Esophagus squamous epithelium (tissue), 5 donors: ENCODE data around the gene OTOA. TPM values are rescaled to one million over a fixed set of nuclear protein-coding genes. Genes with fewer than 3 reads are reported as not detected.
"Not testable (repeated sequence)": the region's sequence is repeated elsewhere in the genome, so short reads cannot be mapped to it uniquely, and the experiment has no call there.

ENCODE experiments used
- DNase-seq: peaks from one replicate; lab custom pipeline; 2025; lab: John Stamatoyannopoulos, UW
- H3K27ac ChIP-seq, 4 donors: fragments of 200-600 bp; sonication (generic); one replicate each; pipeline ENCODE4 v1.5.1; 2016 to 2019; ENCODE audit warnings: mild to moderate bottlenecking in 1 of 4
- H3K27me3 ChIP-seq, 4 donors: fragments of 200-600 bp; sonication (generic); 1 replicate in 3 of 4; 2 replicates in 1 of 4; pipeline versions ENCODE4 v1.5.1 to v1.6.0; 2017 to 2021; ENCODE audit warnings: antibody characterized with exemption in 1 of 4
- H3K36me3 ChIP-seq, 3 donors: fragments of 200-600 bp; sonication (generic); one replicate each; pipeline ENCODE4 v1.5.1; 2016 to 2019
- H3K4me1 ChIP-seq, 3 donors: fragments of 200-600 bp; sonication (generic); one replicate each; pipeline ENCODE4 v1.5.1; 2017 to 2019
- H3K4me3 ChIP-seq, 4 donors: fragments of 200-600 bp; sonication (generic); 1 replicate in 3 of 4; 2 replicates in 1 of 4; pipeline ENCODE4 v1.5.1; 2016 to 2019; ENCODE audit warnings: mild to moderate bottlenecking in 2 of 4, moderate library complexity in 1 of 4
- H3K9me3 ChIP-seq, 3 donors: fragments of 200-600 bp; sonication (generic); one replicate each; pipeline ENCODE4 v1.5.1; 2016 to 2019
- CTCF ChIP-seq, 6 experiments: fragments of 450-650 bp in 4 of 6; fragments of 200-600 bp in 2 of 6; sonication (generic) in 2 of 6; IDR thresholded peaks; one replicate each; pipeline ENCODE4 v1.5.1; 2016 to 2019; ENCODE audit warnings: antibody characterized with exemption in 6 of 6, mild to moderate bottlenecking in 4 of 6, moderate library complexity in 4 of 6
- POLR2A ChIP-seq, 4 donors: fragments of 450-650 bp; IDR thresholded peaks; one replicate each; pipeline ENCODE4 v1.6.1; 2017; ENCODE audit warnings: antibody characterized with exemption in 4 of 4, mild to moderate bottlenecking in 4 of 4, moderate library complexity in 3 of 4
- WGBS, 2 donors: methylation state at CpG; one replicate each; pipeline ENCODE4 v1.1.5; 2018; 5-methylcytosine and 5-hydroxymethylcytosine counted together
- intact Hi-C: fragments of 100-400 bp; cut with DNase I; formaldehyde crosslinking; loops from one replicate; pipeline ENCODE4 v1.15.0; 2022
- total RNA-seq, 4 donors: library from RNA; depleted of rRNA; stranded (reverse); fragments of >200 nt; gene quantifications; one replicate each; pipeline ENCODE4 v1.1.0, GENCODE V29; 2016
- donor health status: DM: yes; HTN: yes; CAD: no.

The OTOA gene
- total RNA-seq, 4 donors from 2014 or later, result 0.11 to 0.38 TPM; not detected in 2

GRCh38 chr16:21713549-21714368, 50.0 kb downstream of the OTOA start:
- no peaks in the 10 kb centered on the region for H3K36me3 ChIP-seq
- no peak overlapping the region for H3K27ac ChIP-seq
- H3K9me3 ChIP-seq, result no peaks in the 10 kb centered on the region
- peaks cover 0 to under 1% (median 0%) of the 10 kb centered on the region in 3 donors for H3K4me1 ChIP-seq
- 66 to 76% methylated on average over 4 to 5 of the region's 5 CpGs for WGBS, 2 donors
- H3K4me3 ChIP-seq, result no peak overlapping the region
- TF ChIP-seq CTCF (IDR thresholded peaks at IDR 0.05), result no peak
- intact Hi-C loops, result loop anchor here (5.0 kb wide), 1 partner anchor 131 kb away; no protein-coding TSS in a partner anchor
- H3K27me3 ChIP-seq, result no peaks in the 10 kb centered on the region
- no peak for DNase-seq

GRCh38 chr16:21714369-21714618, 50.5 kb downstream of the OTOA start:
- H3K4me3 ChIP-seq, H3K36me3 ChIP-seq, H3K27ac ChIP-seq, H3K9me3 ChIP-seq, DNase-seq, H3K27me3 ChIP-seq, H3K4me1 ChIP-seq: not testable (repeated sequence)
- intact Hi-C loops, result loop anchor here (5.0 kb wide), 1 partner anchor 132 kb away; no protein-coding TSS in a partner anchor

GRCh38 chr16:21717608-21718007, 53.8 kb downstream of the OTOA start:
- Histone ChIP-seq H3K9me3 (no peaks in the 10 kb centered on the region), H3K4me3 (no peak overlapping the region), H3K36me3 (no peaks in the 10 kb centered on the region), H3K4me1 (peaks cover 0 to 2% (median 0%) of the 10 kb centered on the region in 3 donors), H3K27ac (no peak overlapping the region), H3K27me3 (no peaks in the 10 kb centered on the region)
- TF ChIP-seq POLR2A (IDR thresholded peaks at IDR 0.05), result no peak
- TF ChIP-seq CTCF (IDR thresholded peaks at IDR 0.05), result no peak
- intact Hi-C loops, result no loop called here
- no peak for DNase-seq
- WGBS, 2 donors, result 76 to 85% methylated on average over 10 of the region's 10 CpGs

GRCh38 chr16:21719283-21719682, 55.5 kb downstream of the OTOA start:
- H3K27me3 ChIP-seq, result no peaks in the 10 kb centered on the region
- H3K36me3 ChIP-seq, result no peaks in the 10 kb centered on the region
- no peak for DNase-seq
- 48 to 61% methylated on average over 6 of the region's 6 CpGs for WGBS, 2 donors
- H3K9me3 ChIP-seq, result no peaks in the 10 kb centered on the region
- no peak overlapping the region for H3K4me3 ChIP-seq
- no peak overlapping the region for H3K27ac ChIP-seq
- TF ChIP-seq POLR2A (IDR thresholded peaks at IDR 0.05) (no peak), CTCF (IDR thresholded peaks at IDR 0.05) (no peak)
- H3K4me1 ChIP-seq, result peaks cover 4 to 13% (median 5%) of the 10 kb centered on the region in 3 donors
- intact Hi-C loops, result no loop called here

- no peaks in the 10 kb centered on the region for H3K27me3 ChIP-seq
- no peaks in the 10 kb centered on the region for H3K9me3 ChIP-seq
- H3K27ac ChIP-seq, result no peak overlapping the region
- no peaks in the 10 kb centered on the region for H3K36me3 ChIP-seq
- peaks cover 4 to 13% (median 5%) of the 10 kb centered on the region in 3 donors for H3K4me1 ChIP-seq
- DNase-seq, result no peak
- no peak overlapping the region for H3K4me3 ChIP-seq
- no peak for TF ChIP-seq POLR2A (IDR thresholded peaks at IDR 0.05)
- TF ChIP-seq CTCF (IDR thresholded peaks at IDR 0.05), result no peak
- 82 to 94% methylated on average over 2 of the region's 2 CpGs for WGBS, 2 donors
- intact Hi-C loops, result no loop called here
These were observed 56.8 kb downstream of the OTOA start for GRCh38 chr16:21720533-21720932.
